PC-3 (cell line): ENCODE measurements around the gene PACS1. TPM values are rescaled to one million over a fixed set of nuclear protein-coding genes. Genes with fewer than 3 reads are reported as not detected.
A peak's percentile ranks its signal among the peaks of the same experiment; 100 is the strongest.

Experiments
- ATAC-seq: fragments of 200-7000 bp; cut with Tn5 transposase; 2 replicates; pipeline ENCODE4 v1.9.1; 2020; ENCODE audit warnings: mild to moderate bottlenecking, moderate library complexity
- BruUV-seq: library from RNA; stranded (reverse); fragments of 400-500 nt; replicated peaks from 2 replicates; lab custom pipeline; 2021; lab: Mats Ljungman, UMichigan
- CTCF ChIA-PET: fragments of 300-600 bp; sonication (Branson Sonifier 250); formaldehyde crosslinking; loops from one replicate; lab custom pipeline; 2022; ENCODE audit warnings: antibody characterized with exemption; lab: Charles Lee
- POLR2A ChIA-PET: fragments of 300-600 bp; sonication (Branson Sonifier 250); formaldehyde crosslinking; loops from one replicate; lab custom pipeline; 2022; ENCODE audit warnings: antibody characterized with exemption; ENCODE audit not compliant: unreplicated experiment; lab: Charles Lee
- DNase-seq: peaks from one replicate; pipeline ENCODE4 v3.0.0-alpha.2; 2015
- H2AFZ ChIP-seq: fragments of 300-600 bp; sonication (generic); 2 replicates; pipeline ENCODE4 v1.6.0; 2016; ENCODE audit warnings: antibody characterized with exemption, low read length
- H3F3A ChIP-seq: fragments of 300-600 bp; sonication (generic); one replicate; pipeline ENCODE4 v1.6.0; 2017; ENCODE audit warnings: antibody characterized with exemption, low read length, control low read depth, mild to moderate bottlenecking; ENCODE audit not compliant: unreplicated experiment
- H3K27ac ChIP-seq: fragments of 300-600 bp; sonication (generic); 2 replicates; pipeline ENCODE4 v1.5.1; 2016; ENCODE audit warnings: mild to moderate bottlenecking, low read length
- H3K27me3 ChIP-seq: fragments of 300-600 bp; sonication (generic); 2 replicates; pipeline ENCODE4 v1.6.1; 2016; ENCODE audit warnings: low read length, mixed read lengths
- H3K36me3 ChIP-seq: fragments of 300-600 bp; sonication (generic); 2 replicates; pipeline ENCODE4 v1.6.1; 2016; ENCODE audit warnings: low read depth, mixed run types, low read length, mixed read lengths
- H3K4me1 ChIP-seq: fragments of 300-600 bp; sonication (generic); 2 replicates; pipeline ENCODE4 v1.5.1; 2016; ENCODE audit warnings: low read length; ENCODE audit not compliant: insufficient read depth
- H3K4me2 ChIP-seq: fragments of 300-600 bp; sonication (generic); 2 replicates; pipeline ENCODE4 v1.6.0; 2016; ENCODE audit warnings: low read length
- H3K4me3 ChIP-seq: fragments of 300-600 bp; sonication (generic); 2 replicates; pipeline ENCODE4 v1.5.1; 2016; ENCODE audit warnings: mild to moderate bottlenecking, low read length, mixed read lengths
- H3K79me2 ChIP-seq: fragments of 300-600 bp; sonication (generic); 2 replicates; pipeline ENCODE4 v1.6.1; 2017; ENCODE audit warnings: low read length, mixed read lengths
- H3K9ac ChIP-seq: fragments of 300-600 bp; sonication (generic); 2 replicates; pipeline ENCODE4 v1.6.0; 2016; ENCODE audit warnings: mild to moderate bottlenecking, low read length
- H3K9me2 ChIP-seq: fragments of 300-600 bp; sonication (generic); replicated peaks from 2 replicates; pipeline ENCODE4 v1.6.1; 2016; ENCODE audit warnings: mixed run types, low read length, mixed read lengths
- H3K9me3 ChIP-seq: fragments of 300-600 bp; sonication (generic); 2 replicates; pipeline ENCODE4 v1.6.1; 2016; ENCODE audit warnings: low read length, mixed read lengths
- H4K20me1 ChIP-seq: fragments of 300-600 bp; sonication (generic); 2 replicates; pipeline ENCODE4 v1.6.1; 2016; ENCODE audit warnings: low read length, mixed read lengths
- CTCF ChIP-seq: fragments of 300-600 bp; sonication (generic); conservative IDR thresholded peaks from 2 replicates; pipeline ENCODE4 v1.5.1; 2017; ENCODE audit warnings: antibody characterized with exemption, low read depth, mild to moderate bottlenecking, low read length
- EZH2 ChIP-seq: fragments of 300-600 bp; sonication (generic); IDR thresholded peaks from one replicate; pipeline ENCODE4 v1.6.1; 2017; ENCODE audit warnings: antibody characterized with exemption, mild to moderate bottlenecking, low read length; ENCODE audit not compliant: unreplicated experiment
- EZH2phosphoT487 ChIP-seq: fragments of 300-600 bp; sonication (generic); IDR thresholded peaks from 2 replicates; pipeline ENCODE4 v1.6.1; 2018; ENCODE audit warnings: mild to moderate bottlenecking, antibody characterized with exemption, low read length, borderline replicate concordance
- intact Hi-C: fragments of 100-400 bp; cut with micrococcal nuclease; formaldehyde crosslinking; loops from 2 replicates; pipeline ENCODE4 v1.9.0; 2023
- total RNA-seq: library from RNA; depleted of rRNA; stranded (reverse); fragments of >200 nt; gene quantifications from 2 replicates; pipeline ENCODE4 v1.2.3, GENCODE V29; 2014

The PACS1 gene
- total RNA-seq, 1 experiment from 2014 or later: 28.7 TPM

- Histone ChIP-seq H3K9ac (no peak overlapping the region), H3K4me2 (peak overlapping the region; percentile 97), H2AFZ (no peak overlapping the region), H3K9me3 (no peaks in the 10 kb centered on the region), H3F3A (no peaks in the 10 kb centered on the region), H3K4me1 (peaks cover 18% of the 10 kb centered on the region), H3K79me2 (peaks cover 23% of the 10 kb centered on the region), H4K20me1 (no peaks in the 10 kb centered on the region), H3K36me3 (no peaks in the 10 kb centered on the region), H3K27ac (no peak overlapping the region), H3K4me3 (peak overlapping the region; percentile 90), H3K9me2 (no peaks in the 10 kb centered on the region), H3K27me3 (peaks cover 6% of the 10 kb centered on the region)
- intact Hi-C loops: no loop called here
- BruUV-seq: no TSS peak
- no peak for TF ChIP-seq EZH2
- TF ChIP-seq EZH2phosphoT487: no peak
- TF ChIP-seq CTCF: no peak
- ATAC-seq (no peak), DNase-seq (no peak)
- ChIA-PET CTCF (no interaction called here), POLR2A (no interaction called here)
These were observed 217.3 kb downstream of the PACS1 start for GRCh38 chr11:66287211-66287888.

GRCh38 chr11:66287889-66288670 is 218.0 kb downstream of the PACS1 start:
- no peaks in the 10 kb centered on the region for H3K9me3 ChIP-seq
- H3F3A ChIP-seq: no peaks in the 10 kb centered on the region
- intact Hi-C loops: no loop called here
- H3K4me2 ChIP-seq: peak overlapping the region; percentile 97
- no peaks in the 10 kb centered on the region for H3K36me3 ChIP-seq
- H3K27me3 ChIP-seq: peaks cover 12% of the 10 kb centered on the region
- DNase-seq (peak; percentile 25), ATAC-seq (no peak)
- peak overlapping the region; percentile 70 for H3K27ac ChIP-seq
- TF ChIP-seq CTCF: no peak
- ChIA-PET POLR2A (interaction anchor here (0.6 to 1.6 kb wide), 3 partner anchors 9 to 48 kb away, joined by 8 to 13 read pairs (median 11); partner anchors contain the start of gene RIN1), CTCF (interaction anchor here (1.1 kb wide), 1 partner anchor 48 kb away, joined by 5 read pairs; the partner anchor contains the start of gene RIN1)
- no peaks in the 10 kb centered on the region for H4K20me1 ChIP-seq
- H3K79me2 ChIP-seq: peaks cover 23% of the 10 kb centered on the region
- peaks cover 18% of the 10 kb centered on the region for H3K4me1 ChIP-seq
- H3K9me2 ChIP-seq: no peaks in the 10 kb centered on the region
- TSS peak; percentile 55 for BruUV-seq
- peak overlapping the region; percentile 90 for H3K4me3 ChIP-seq
- H3K9ac ChIP-seq: peak overlapping the region; percentile 94
- H2AFZ ChIP-seq: peak overlapping the region; percentile 78
